Small intestine (tissue), 7 donors: Measurements from ENCODE around the gene OSBPL6. TPM values are rescaled to one million over a fixed set of nuclear protein-coding genes. Genes with fewer than 3 reads are reported as not detected.

Source experiments
- DNase-seq, 2 donors: peaks; one replicate each; pipeline versions ENCODE4 v3.0.0 to v3.0.0-alpha.2; 2013
- FAIRE-seq: peaks from 2 replicates; lab custom pipeline; 2012; peaks lifted over from hg19 to GRCh38; lab: Jason Lieb, UNC
- H3K27ac ChIP-seq, 3 donors: one replicate each; pipeline ENCODE4 v1.5.1; 2013; ENCODE audit warnings: low read length in 2 of 3, mild to moderate bottlenecking in 2 of 3, control low read depth in 1 of 3, inconsistent platforms in 1 of 3, low read depth in 1 of 3, moderate library complexity in 1 of 3
- H3K27me3 ChIP-seq, 3 donors: one replicate each; pipeline ENCODE4 v1.6.1; 2013; ENCODE audit warnings: low read length in 3 of 3, inconsistent platforms in 1 of 3; ENCODE audit not compliant: control insufficient read depth in 3 of 3, insufficient read depth in 3 of 3
- H3K36me3 ChIP-seq, 3 donors: one replicate each; pipeline ENCODE4 v1.6.1; 2013; ENCODE audit warnings: low read length in 3 of 3, inconsistent platforms in 1 of 3, low read depth in 1 of 3, mild to moderate bottlenecking in 1 of 3, moderate library complexity in 1 of 3; ENCODE audit not compliant: control insufficient read depth in 3 of 3, insufficient read depth in 2 of 3
- H3K4me1 ChIP-seq, 3 donors: one replicate each; pipeline ENCODE4 v1.6.1; 2013; ENCODE audit warnings: low read length in 2 of 3, inconsistent platforms in 1 of 3, low read depth in 1 of 3, mild to moderate bottlenecking in 1 of 3, moderate library complexity in 1 of 3; ENCODE audit not compliant: control insufficient read depth in 3 of 3, insufficient read depth in 2 of 3
- H3K4me3 ChIP-seq, 3 donors: one replicate each; pipeline ENCODE4 v1.5.1; 2013; ENCODE audit warnings: low read length in 3 of 3, control low read depth in 1 of 3, inconsistent platforms in 1 of 3, low read depth in 1 of 3, mild to moderate bottlenecking in 1 of 3, moderate library complexity in 1 of 3
- H3K9me3 ChIP-seq, 2 donors: one replicate each; pipeline ENCODE4 v1.6.1; 2013; ENCODE audit warnings: low read depth in 1 of 2, low read length in 1 of 2; ENCODE audit not compliant: control insufficient read depth in 2 of 2, insufficient read depth in 1 of 2
- WGBS, 3 donors: extraction: QIAGEN DNeasy Blood & Tissue Kit; methylation state at CpG; one replicate each; pipeline ENCODE4 v1.1.7; 2013; 5-methylcytosine and 5-hydroxymethylcytosine counted together
- polyA plus RNA-seq, 4 donors: library from polyadenylated mRNA; stranded (reverse) in 3 of 4; unstranded in 1 of 4; fragments of 200-250 nt in 3 of 4; fragments of 120-200 nt in 1 of 4; gene quantifications; one replicate each; pipeline versions ENCODE4 v1.2.1 to v1.2.3, GENCODE V29; 2013
- donor health status: healthy with polysubstance abuse.
- donor health status: control.
- donor health status: control.
- donor health status: Bipolar disorder and iron deficiency.
- donor health status: healthy.

Gene OSBPL6
- polyA plus RNA-seq, 4 donors = 0.87 to 4.4 (median 1.5) TPM

- DNase-seq (no peak), FAIRE-seq (no peak)
- no peaks in the 10 kb centered on the region for H3K27me3 ChIP-seq
- H3K4me1 ChIP-seq = peaks cover 0 to 7% (median 0%) of the 10 kb centered on the region in 3 donors
- 67 to 90% (median 89%) methylated on average over 1 of the region's 1 CpG for WGBS, 3 donors
- no peak overlapping the region for H3K27ac ChIP-seq
- H3K9me3 ChIP-seq = no peaks in the 10 kb centered on the region
- H3K36me3 ChIP-seq = no peaks in the 10 kb centered on the region
- H3K4me3 ChIP-seq = no peak overlapping the region
Observed at GRCh38 chr2:178328037-178328436, 133.7 kb downstream of the OSBPL6 start.

- peaks cover 0 to 7% (median 0%) of the 10 kb centered on the region in 3 donors for H3K4me1 ChIP-seq
- FAIRE-seq = no peak
- H3K36me3 ChIP-seq = no peaks in the 10 kb centered on the region
- 86 to 91% (median 88%) methylated on average over 8 of the region's 8 CpGs for WGBS, 3 donors
- H3K4me3 ChIP-seq = no peak overlapping the region
- no peak for DNase-seq
- H3K27me3 ChIP-seq = no peaks in the 10 kb centered on the region
- no peaks in the 10 kb centered on the region for H3K9me3 ChIP-seq
- no peak overlapping the region for H3K27ac ChIP-seq
Observed at GRCh38 chr2:178330175-178331017, 136.1 kb downstream of the OSBPL6 start.

- DNase-seq = peak in 1 of 2 donors; percentile 52
- no peak overlapping the region for H3K4me3 ChIP-seq
- 80 to 85% (median 82%) methylated on average over 9 of the region's 9 CpGs for WGBS, 3 donors
- FAIRE-seq = no peak
- no peaks in the 10 kb centered on the region for H3K27me3 ChIP-seq
- H3K27ac ChIP-seq = peak overlapping the region in 1 of 3 donors; percentile 1
- peaks cover 0 to 7% (median 0%) of the 10 kb centered on the region in 3 donors for H3K4me1 ChIP-seq
- H3K9me3 ChIP-seq = no peaks in the 10 kb centered on the region
- H3K36me3 ChIP-seq = no peaks in the 10 kb centered on the region
Observed at GRCh38 chr2:178331474-178332432, 137.4 kb downstream of the OSBPL6 start.

- H3K36me3 ChIP-seq = no peaks in the 10 kb centered on the region
- DNase-seq (no peak), FAIRE-seq (no peak)
- no peaks in the 10 kb centered on the region for H3K27me3 ChIP-seq
- no peaks in the 10 kb centered on the region for H3K4me1 ChIP-seq
- H3K4me3 ChIP-seq = no peak overlapping the region
- H3K27ac ChIP-seq = no peak overlapping the region
- H3K9me3 ChIP-seq = no peaks in the 10 kb centered on the region
- 46 to 61% (median 50%) methylated on average over 3 of the region's 3 CpGs for WGBS, 3 donors
Observed at GRCh38 chr2:178333851-178334250, 139.5 kb downstream of the OSBPL6 start.

- Histone ChIP-seq H3K4me1 (no peaks in the 10 kb centered on the region), H3K9me3 (no peaks in the 10 kb centered on the region), H3K27me3 (no peaks in the 10 kb centered on the region), H3K4me3 (no peak overlapping the region), H3K36me3 (no peaks in the 10 kb centered on the region), H3K27ac (no peak overlapping the region)
- DNase-seq = no peak
- no peak for FAIRE-seq
Observed at GRCh38 chr2:178335230-178335629, 140.9 kb downstream of the OSBPL6 start.

GRCh38 chr2:178344121-178344520, 149.8 kb downstream of the OSBPL6 start:
- 89 to 92% (median 90%) methylated on average over 11 of the region's 11 CpGs for WGBS, 3 donors
- DNase-seq (no peak), FAIRE-seq (no peak)
- no peaks in the 10 kb centered on the region for H3K27me3 ChIP-seq
- H3K36me3 ChIP-seq = no peaks in the 10 kb centered on the region
- no peaks in the 10 kb centered on the region for H3K4me1 ChIP-seq
- H3K27ac ChIP-seq = no peak overlapping the region
- H3K4me3 ChIP-seq = no peak overlapping the region
- no peaks in the 10 kb centered on the region for H3K9me3 ChIP-seq

- no peaks in the 10 kb centered on the region for H3K27me3 ChIP-seq
- no peaks in the 10 kb centered on the region for H3K9me3 ChIP-seq
- no peaks in the 10 kb centered on the region for H3K36me3 ChIP-seq
- FAIRE-seq (no peak), DNase-seq (no peak)
- 88 to 96% (median 91%) methylated on average over 2 of the region's 2 CpGs for WGBS, 3 donors
- H3K4me3 ChIP-seq = no peak overlapping the region
- H3K4me1 ChIP-seq = peaks cover 0 to 2% (median 0%) of the 10 kb centered on the region in 3 donors
- no peak overlapping the region for H3K27ac ChIP-seq
Observed at GRCh38 chr2:178345951-178346350, 151.6 kb downstream of the OSBPL6 start.

- no peak overlapping the region for H3K4me3 ChIP-seq
- peaks cover 0 to 2% (median 0%) of the 10 kb centered on the region in 3 donors for H3K4me1 ChIP-seq
- no peak overlapping the region for H3K27ac ChIP-seq
- peak in 1 of 2 donors; percentile 22 for DNase-seq
- no peaks in the 10 kb centered on the region for H3K27me3 ChIP-seq
- 54 to 75% (median 69%) methylated on average over 3 of the region's 3 CpGs for WGBS, 3 donors
- H3K36me3 ChIP-seq = no peaks in the 10 kb centered on the region
- no peak for FAIRE-seq
- H3K9me3 ChIP-seq = no peaks in the 10 kb centered on the region
Observed at GRCh38 chr2:178350051-178350450, 155.7 kb downstream of the OSBPL6 start.
